PC-3 (cell line): ENCODE results near the gene RAP1GAP2. TPM values are rescaled to one million over a fixed set of nuclear protein-coding genes. Genes with fewer than 3 reads are reported as not detected.
A peak's percentile ranks its signal among the peaks of the same experiment; 100 is the strongest.

ENCODE experiments used
- ATAC-seq: fragments of 200-7000 bp; cut with Tn5 transposase; 2 replicates; pipeline ENCODE4 v1.9.1; 2020; ENCODE audit warnings: mild to moderate bottlenecking, moderate library complexity
- BruUV-seq: library from RNA; stranded (reverse); fragments of 400-500 nt; replicated peaks from 2 replicates; lab custom pipeline; 2021; lab: Mats Ljungman, UMichigan
- CTCF ChIA-PET: fragments of 300-600 bp; sonication (Branson Sonifier 250); formaldehyde crosslinking; loops from one replicate; lab custom pipeline; 2022; ENCODE audit warnings: antibody characterized with exemption; lab: Charles Lee
- POLR2A ChIA-PET: fragments of 300-600 bp; sonication (Branson Sonifier 250); formaldehyde crosslinking; loops from one replicate; lab custom pipeline; 2022; ENCODE audit warnings: antibody characterized with exemption; ENCODE audit not compliant: unreplicated experiment; lab: Charles Lee
- DNase-seq: peaks from one replicate; pipeline ENCODE4 v3.0.0-alpha.2; 2015
- H2AFZ ChIP-seq: fragments of 300-600 bp; sonication (generic); 2 replicates; pipeline ENCODE4 v1.6.0; 2016; ENCODE audit warnings: antibody characterized with exemption, low read length
- H3F3A ChIP-seq: fragments of 300-600 bp; sonication (generic); one replicate; pipeline ENCODE4 v1.6.0; 2017; ENCODE audit warnings: antibody characterized with exemption, low read length, control low read depth, mild to moderate bottlenecking; ENCODE audit not compliant: unreplicated experiment
- H3K27ac ChIP-seq: fragments of 300-600 bp; sonication (generic); 2 replicates; pipeline ENCODE4 v1.5.1; 2016; ENCODE audit warnings: mild to moderate bottlenecking, low read length
- H3K27me3 ChIP-seq: fragments of 300-600 bp; sonication (generic); 2 replicates; pipeline ENCODE4 v1.6.1; 2016; ENCODE audit warnings: low read length, mixed read lengths
- H3K36me3 ChIP-seq: fragments of 300-600 bp; sonication (generic); 2 replicates; pipeline ENCODE4 v1.6.1; 2016; ENCODE audit warnings: low read depth, mixed run types, low read length, mixed read lengths
- H3K4me1 ChIP-seq: fragments of 300-600 bp; sonication (generic); 2 replicates; pipeline ENCODE4 v1.5.1; 2016; ENCODE audit warnings: low read length; ENCODE audit not compliant: insufficient read depth
- H3K4me2 ChIP-seq: fragments of 300-600 bp; sonication (generic); 2 replicates; pipeline ENCODE4 v1.6.0; 2016; ENCODE audit warnings: low read length
- H3K4me3 ChIP-seq: fragments of 300-600 bp; sonication (generic); 2 replicates; pipeline ENCODE4 v1.5.1; 2016; ENCODE audit warnings: mild to moderate bottlenecking, low read length, mixed read lengths
- H3K79me2 ChIP-seq: fragments of 300-600 bp; sonication (generic); 2 replicates; pipeline ENCODE4 v1.6.1; 2017; ENCODE audit warnings: low read length, mixed read lengths
- H3K9ac ChIP-seq: fragments of 300-600 bp; sonication (generic); 2 replicates; pipeline ENCODE4 v1.6.0; 2016; ENCODE audit warnings: mild to moderate bottlenecking, low read length
- H3K9me2 ChIP-seq: fragments of 300-600 bp; sonication (generic); replicated peaks from 2 replicates; pipeline ENCODE4 v1.6.1; 2016; ENCODE audit warnings: mixed run types, low read length, mixed read lengths
- H3K9me3 ChIP-seq: fragments of 300-600 bp; sonication (generic); 2 replicates; pipeline ENCODE4 v1.6.1; 2016; ENCODE audit warnings: low read length, mixed read lengths
- H4K20me1 ChIP-seq: fragments of 300-600 bp; sonication (generic); 2 replicates; pipeline ENCODE4 v1.6.1; 2016; ENCODE audit warnings: low read length, mixed read lengths
- CTCF ChIP-seq: fragments of 300-600 bp; sonication (generic); conservative IDR thresholded peaks from 2 replicates; pipeline ENCODE4 v1.5.1; 2017; ENCODE audit warnings: antibody characterized with exemption, low read depth, mild to moderate bottlenecking, low read length
- EZH2 ChIP-seq: fragments of 300-600 bp; sonication (generic); IDR thresholded peaks from one replicate; pipeline ENCODE4 v1.6.1; 2017; ENCODE audit warnings: antibody characterized with exemption, mild to moderate bottlenecking, low read length; ENCODE audit not compliant: unreplicated experiment
- EZH2phosphoT487 ChIP-seq: fragments of 300-600 bp; sonication (generic); IDR thresholded peaks from 2 replicates; pipeline ENCODE4 v1.6.1; 2018; ENCODE audit warnings: mild to moderate bottlenecking, antibody characterized with exemption, low read length, borderline replicate concordance
- intact Hi-C: fragments of 100-400 bp; cut with micrococcal nuclease; formaldehyde crosslinking; loops from 2 replicates; pipeline ENCODE4 v1.9.0; 2023
- total RNA-seq: library from RNA; depleted of rRNA; stranded (reverse); fragments of >200 nt; gene quantifications from 2 replicates; pipeline ENCODE4 v1.2.3, GENCODE V29; 2014

Gene RAP1GAP2
- total RNA-seq, 1 experiment from 2014 or later, result 14.5 TPM

GRCh38 chr17:2755891-2756724, 40.1 kb upstream of the RAP1GAP2 start:
- TF ChIP-seq EZH2 (no peak), EZH2phosphoT487 (peak; percentile 34; the same call in 1 of the 2 replicates)
- ChIA-PET POLR2A (no interaction called here), CTCF (no interaction called here)
- Histone ChIP-seq H3F3A (no peaks in the 10 kb centered on the region), H4K20me1 (no peaks in the 10 kb centered on the region), H3K9me3 (no peaks in the 10 kb centered on the region), H3K9ac (no peak overlapping the region), H3K4me2 (no peak overlapping the region; the same call in 1 of the 2 replicates), H3K36me3 (no peaks in the 10 kb centered on the region), H3K4me1 (no peaks in the 10 kb centered on the region), H3K27me3 (peaks cover 11% of the 10 kb centered on the region), H3K9me2 (no peaks in the 10 kb centered on the region), H2AFZ (no peak overlapping the region), H3K4me3 (no peak overlapping the region), H3K79me2 (no peaks in the 10 kb centered on the region), H3K27ac (no peak overlapping the region)
- no peak for DNase-seq
- no TSS peak for BruUV-seq
- intact Hi-C loops, result no loop called here
- ATAC-seq, result no peak

GRCh38 chr17:2758870-2759269, 37.4 kb upstream of the RAP1GAP2 start:
- POLR2A ChIA-PET, result no interaction called here

GRCh38 chr17:2770129-2770528, 26.1 kb upstream of the RAP1GAP2 start:
- no TSS peak for BruUV-seq
- DNase-seq (no peak), ATAC-seq (no peak)
- no peaks in the 10 kb centered on the region for H3K9me2 ChIP-seq
- H3K36me3 ChIP-seq, result no peaks in the 10 kb centered on the region
- no peak overlapping the region for H3K9ac ChIP-seq
- no peaks in the 10 kb centered on the region for H3F3A ChIP-seq
- H4K20me1 ChIP-seq, result no peaks in the 10 kb centered on the region
- ChIA-PET POLR2A (interaction anchor here (0.6 kb wide), 1 partner anchor 21 kb away, joined by 19 read pairs; no protein-coding TSS in a partner anchor), CTCF (no interaction called here)
- H3K4me2 ChIP-seq, result no peak overlapping the region
- H3K79me2 ChIP-seq, result no peaks in the 10 kb centered on the region
- no peaks in the 10 kb centered on the region for H3K9me3 ChIP-seq
- intact Hi-C loops, result no loop called here
- H3K27ac ChIP-seq, result no peak overlapping the region
- H2AFZ ChIP-seq, result no peak overlapping the region
- TF ChIP-seq CTCF, result no peak
- TF ChIP-seq EZH2phosphoT487, result no peak
- H3K4me1 ChIP-seq, result no peaks in the 10 kb centered on the region
- H3K27me3 ChIP-seq, result peaks cover 1% of the 10 kb centered on the region; the same call in 1 of the 2 replicates
- H3K4me3 ChIP-seq, result no peak overlapping the region

More at GRCh38 chr17:2758870-2759269, 37.4 kb upstream of the RAP1GAP2 start:
- no peaks in the 10 kb centered on the region for H3K9me2 ChIP-seq
- no peak overlapping the region for H3K9ac ChIP-seq
- no peaks in the 10 kb centered on the region for H3K79me2 ChIP-seq
- H3F3A ChIP-seq, result no peaks in the 10 kb centered on the region
- no peaks in the 10 kb centered on the region for H3K36me3 ChIP-seq
- H3K27ac ChIP-seq, result no peak overlapping the region
- ATAC-seq (no peak), DNase-seq (no peak)
- peaks cover 11% of the 10 kb centered on the region for H3K27me3 ChIP-seq
- TF ChIP-seq EZH2 (no peak), EZH2phosphoT487 (no peak), CTCF (no peak)
- no peaks in the 10 kb centered on the region for H3K4me1 ChIP-seq
- BruUV-seq, result no TSS peak
- H4K20me1 ChIP-seq, result no peaks in the 10 kb centered on the region
- H2AFZ ChIP-seq, result no peak overlapping the region
- no peaks in the 10 kb centered on the region for H3K9me3 ChIP-seq
- H3K4me3 ChIP-seq, result no peak overlapping the region
- CTCF ChIA-PET, result no interaction called here
- intact Hi-C loops, result no loop called here
- H3K4me2 ChIP-seq, result no peak overlapping the region
